ENCODE data around the gene PAPOLA.

The PAPOLA gene

GRCh38 chr14:96501740-96502620 is at the start of gene PAPOLA:
PAPOLA (plus strand) TSS chr14:96502382; CDS start chr14:96502593, 211 bp downstream.
- H3K4me3 ChIP-seq (ENCODE audit: low read depth, low read length), result peak within 1 kb of the TSS; percentile 92
- no peak for TF ChIP-seq CTCF (conservative IDR thresholded peaks at IDR 0.05; ENCODE audit: low read depth, low read length)
- peak; percentile 97 for DNase-seq (ENCODE audit: low read depth)

GRCh38 chr14:96452684-96453083 is 49.5 kb upstream of the PAPOLA start:
- DNase-seq (ENCODE audit: low read depth), result no peak
- no peak overlapping the region for H3K4me3 ChIP-seq (ENCODE audit: low read depth, low read length)
- no peak for TF ChIP-seq CTCF (conservative IDR thresholded peaks at IDR 0.05; ENCODE audit: low read depth, low read length)

- no peak for DNase-seq (ENCODE audit: low read depth)
- TF ChIP-seq CTCF (conservative IDR thresholded peaks at IDR 0.05; ENCODE audit: low read depth, low read length), result no peak
- no peak overlapping the region for H3K4me3 ChIP-seq (ENCODE audit: low read depth, low read length)
These were observed 46.6 kb upstream of the PAPOLA start for GRCh38 chr14:96455588-96455987.

- no peak for TF ChIP-seq CTCF (conservative IDR thresholded peaks at IDR 0.05; ENCODE audit: low read depth, low read length)
- DNase-seq (ENCODE audit: low read depth), result no peak
- no peak overlapping the region for H3K4me3 ChIP-seq (ENCODE audit: low read depth, low read length)
These were observed 42.3 kb upstream of the PAPOLA start for GRCh38 chr14:96459851-96460250.

GRCh38 chr14:96461950-96462798 is 40.0 kb upstream of the PAPOLA start:
- TF ChIP-seq CTCF (conservative IDR thresholded peaks at IDR 0.05; ENCODE audit: low read depth, low read length), result no peak
- no peak overlapping the region for H3K4me3 ChIP-seq (ENCODE audit: low read depth, low read length)
- DNase-seq (ENCODE audit: low read depth), result no peak

GRCh38 chr14:96464136-96464535 is 38.0 kb upstream of the PAPOLA start:
- H3K4me3 ChIP-seq (ENCODE audit: low read depth, low read length), result no peak overlapping the region
- no peak for DNase-seq (ENCODE audit: low read depth)
- TF ChIP-seq CTCF (conservative IDR thresholded peaks at IDR 0.05; ENCODE audit: low read depth, low read length), result no peak
